Lower leg skin (tissue), 3 donors: ENCODE results near the gene CEBPA.

ENCODE experiments used
- CTCF ChIP-seq, 3 donors: fragments of 450-650 bp; IDR thresholded peaks; one replicate each; pipeline ENCODE4 v1.5.1; 2016; ENCODE audit warnings: antibody characterized with exemption in 3 of 3, mild to moderate bottlenecking in 3 of 3, moderate library complexity in 2 of 3
- POLR2A ChIP-seq, 2 donors: fragments of 450-650 bp; IDR thresholded peaks; one replicate each; pipeline ENCODE4 v1.6.1; 2016 to 2017; ENCODE audit warnings: antibody characterized with exemption in 2 of 2, mild to moderate bottlenecking in 1 of 2, moderate library complexity in 1 of 2

- no peak for TF ChIP-seq CTCF (IDR thresholded peaks at IDR 0.05)
- no peak for TF ChIP-seq POLR2A (IDR thresholded peaks at IDR 0.05)
Observed at GRCh38 chr19:33333642-33334041, 31.3 kb upstream of the CEBPA start.
